ENCODE measurements around the gene WFIKKN2.
"Not testable (repeated sequence)": the region's sequence is repeated elsewhere in the genome, so short reads cannot be mapped to it uniquely, and the experiment has no call there.

WFIKKN2 gene, protein sequence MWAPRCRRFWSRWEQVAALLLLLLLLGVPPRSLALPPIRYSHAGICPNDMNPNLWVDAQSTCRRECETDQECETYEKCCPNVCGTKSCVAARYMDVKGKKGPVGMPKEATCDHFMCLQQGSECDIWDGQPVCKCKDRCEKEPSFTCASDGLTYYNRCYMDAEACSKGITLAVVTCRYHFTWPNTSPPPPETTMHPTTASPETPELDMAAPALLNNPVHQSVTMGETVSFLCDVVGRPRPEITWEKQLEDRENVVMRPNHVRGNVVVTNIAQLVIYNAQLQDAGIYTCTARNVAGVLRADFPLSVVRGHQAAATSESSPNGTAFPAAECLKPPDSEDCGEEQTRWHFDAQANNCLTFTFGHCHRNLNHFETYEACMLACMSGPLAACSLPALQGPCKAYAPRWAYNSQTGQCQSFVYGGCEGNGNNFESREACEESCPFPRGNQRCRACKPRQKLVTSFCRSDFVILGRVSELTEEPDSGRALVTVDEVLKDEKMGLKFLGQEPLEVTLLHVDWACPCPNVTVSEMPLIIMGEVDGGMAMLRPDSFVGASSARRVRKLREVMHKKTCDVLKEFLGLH

DNA sequence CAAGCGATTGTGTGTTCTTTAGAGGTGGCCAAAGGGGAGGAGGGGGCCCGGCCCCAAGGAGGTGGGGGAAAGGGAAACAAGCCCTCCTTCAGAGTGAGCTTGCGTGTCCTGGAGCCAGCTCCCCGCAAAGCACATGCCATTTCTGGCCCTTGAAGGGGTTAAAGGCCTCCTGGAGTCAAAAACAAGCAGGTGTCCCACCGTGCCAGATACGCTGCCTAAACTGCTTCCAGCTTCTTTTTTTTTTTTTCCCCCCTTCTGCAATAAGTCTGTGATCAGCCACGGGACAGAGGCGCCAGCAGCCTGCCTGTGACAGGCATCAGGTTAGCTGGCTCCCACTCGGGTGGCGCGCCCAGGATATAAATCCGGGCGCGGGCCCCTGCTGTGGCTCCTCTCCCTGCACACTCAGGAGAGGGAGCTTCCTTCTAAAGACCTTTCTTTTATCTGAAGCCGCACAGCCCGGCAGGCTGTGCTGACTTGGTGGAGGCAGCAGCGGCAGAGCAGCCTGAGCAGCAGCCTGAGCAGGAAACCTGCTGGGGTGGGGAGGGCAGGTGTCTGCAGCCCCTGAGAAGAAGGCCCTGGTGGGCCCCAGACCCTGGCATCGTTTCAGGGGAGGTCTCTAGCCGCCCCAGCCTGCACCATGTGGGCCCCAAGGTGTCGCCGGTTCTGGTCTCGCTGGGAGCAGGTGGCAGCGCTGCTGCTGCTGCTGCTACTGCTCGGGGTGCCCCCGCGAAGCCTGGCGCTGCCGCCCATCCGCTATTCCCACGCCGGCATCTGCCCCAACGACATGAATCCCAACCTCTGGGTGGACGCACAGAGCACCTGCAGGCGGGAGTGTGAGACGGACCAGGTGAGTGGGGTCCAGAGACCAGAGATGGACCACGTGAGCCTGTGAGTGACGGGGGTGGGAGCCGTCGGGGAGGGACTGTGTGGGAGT lies at the start of gene WFIKKN2:
Gene WFIKKN2, plus strand, starts transcription at position 286 of the 934 bp plus-strand sequence. Its CDS starts 352 bp downstream, at position 638.
- no peak for DNase-seq

GRCh38 chr17:50785946-50786570 lies 49.3 kb upstream of the WFIKKN2 start:
- DNase-seq, result no peak

GRCh38 chr17:50787106-50787505 lies 48.3 kb upstream of the WFIKKN2 start:
- no peak for DNase-seq

GRCh38 chr17:50790618-50791017 lies 44.8 kb upstream of the WFIKKN2 start:
- DNase-seq, result no peak

GRCh38 chr17:50792132-50792531 lies 43.3 kb upstream of the WFIKKN2 start:
- no peak for DNase-seq

DNA sequence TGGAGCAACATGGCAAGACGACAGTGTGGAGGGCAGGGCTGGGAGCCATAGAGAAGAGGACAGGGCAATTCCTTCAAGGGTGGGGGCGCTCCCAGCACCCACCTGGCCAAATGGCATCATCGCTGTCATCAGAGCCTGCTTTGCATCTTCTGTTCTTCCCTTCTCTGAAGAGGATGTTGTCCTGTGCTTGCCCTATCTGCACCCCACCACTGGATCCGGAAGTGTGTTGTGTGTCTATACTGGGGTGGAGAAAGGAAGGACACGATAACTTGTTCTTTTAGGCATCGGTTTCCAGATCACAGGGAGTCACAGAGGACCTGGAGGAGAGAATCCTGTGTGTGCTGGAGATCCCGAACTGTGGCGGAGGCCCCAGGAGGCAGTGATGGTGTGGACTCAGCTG lies 42.4 kb upstream of the WFIKKN2 start:
- DNase-seq, result no peak

- no peak for DNase-seq
These were observed 41.0 kb upstream of the WFIKKN2 start for GRCh38 chr17:50794361-50794760.

- DNase-seq, result no peak
These were observed 38.1 kb upstream of the WFIKKN2 start for GRCh38 chr17:50797135-50797810.

DNA sequence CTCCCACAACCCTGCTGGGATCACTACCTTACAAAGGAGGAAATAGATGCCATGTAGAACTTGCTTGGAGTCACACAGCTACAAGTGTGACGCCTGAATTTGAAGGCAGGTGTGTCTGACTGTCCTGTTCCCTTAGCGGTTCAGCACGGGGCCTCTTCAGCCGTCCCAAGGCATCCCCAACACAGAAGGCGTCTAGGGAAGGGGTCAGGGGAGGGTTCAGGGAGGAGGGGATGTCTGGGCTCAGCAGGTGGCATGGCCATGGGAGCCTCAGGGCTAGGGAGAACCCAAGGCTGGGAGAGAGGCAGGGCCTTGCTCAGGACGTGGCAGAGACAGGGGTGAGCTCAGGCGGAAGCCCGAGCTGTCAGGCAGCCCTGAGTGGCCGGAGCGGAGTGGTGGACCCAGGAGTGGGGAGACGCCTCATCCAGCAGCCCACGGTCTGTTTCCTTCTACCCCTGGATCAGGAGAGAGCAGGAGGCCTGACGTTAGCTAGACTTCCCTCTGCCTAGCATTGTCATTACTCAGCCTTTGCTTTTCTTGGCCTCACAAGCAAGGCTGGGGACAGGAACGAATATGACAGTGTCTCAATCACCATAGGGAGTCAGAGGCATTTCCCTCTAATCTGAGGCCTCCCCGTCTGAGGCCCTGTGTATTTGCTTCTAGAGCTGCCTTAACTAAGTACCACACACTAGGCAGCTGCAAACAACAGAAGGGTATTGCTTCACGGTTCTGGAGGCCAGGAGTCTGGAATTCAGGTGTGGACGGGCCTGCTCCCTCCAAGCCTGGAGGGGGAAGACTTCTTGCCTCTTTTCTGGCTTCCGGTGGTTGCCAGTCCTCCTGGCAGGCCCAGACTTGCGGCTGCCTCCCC lies 36.7 kb upstream of the WFIKKN2 start:
- no peak for DNase-seq

DNA sequence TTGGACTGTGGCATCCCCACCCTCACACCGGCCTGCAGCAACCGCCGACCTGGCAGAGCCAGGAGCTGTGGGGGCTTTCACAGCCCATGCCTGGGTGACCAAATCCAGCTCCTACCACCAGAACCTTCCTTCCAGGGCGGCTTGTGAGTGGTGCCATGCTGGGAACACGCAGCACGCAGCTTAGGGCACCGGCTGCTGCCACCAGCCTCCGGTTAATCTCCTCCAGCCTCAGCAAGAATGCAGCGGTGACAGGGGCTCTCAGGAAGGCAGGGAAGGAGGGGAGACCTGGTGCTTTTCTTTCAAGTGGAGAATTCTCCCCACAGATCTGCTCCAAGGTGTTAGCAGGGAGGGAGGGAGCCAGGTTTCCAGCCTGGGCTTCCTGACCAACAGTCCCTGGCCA lies 35.8 kb upstream of the WFIKKN2 start:
- DNase-seq, result no peak

DNA sequence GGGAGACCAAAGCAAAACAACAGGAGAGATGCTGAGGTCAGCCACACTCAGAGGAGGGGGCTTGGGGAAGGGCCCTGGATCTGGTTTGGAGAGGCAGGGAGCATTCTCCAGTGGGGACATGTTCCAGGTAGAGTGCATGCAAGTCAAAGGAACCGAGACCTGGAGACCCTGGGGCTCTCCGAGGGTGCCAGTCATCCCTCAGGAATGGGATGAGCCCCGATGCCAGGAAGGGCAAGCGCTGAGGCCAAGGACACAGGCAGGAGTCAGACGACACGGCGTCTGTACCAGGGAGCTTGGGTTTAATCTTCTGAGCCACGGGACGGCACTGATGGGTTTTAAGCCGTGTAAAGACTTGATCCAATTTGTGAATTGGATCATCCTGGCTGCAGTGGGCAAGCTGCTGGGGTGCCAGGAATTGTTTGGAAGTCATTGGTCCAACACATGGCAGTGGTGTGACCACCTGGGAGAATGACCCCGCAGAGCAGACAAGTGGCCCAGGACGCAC lies 35.1 kb upstream of the WFIKKN2 start:
- DNase-seq, result no peak

- no peak for DNase-seq
These were observed 32.5 kb upstream of the WFIKKN2 start for GRCh38 chr17:50802609-50803571.

DNA sequence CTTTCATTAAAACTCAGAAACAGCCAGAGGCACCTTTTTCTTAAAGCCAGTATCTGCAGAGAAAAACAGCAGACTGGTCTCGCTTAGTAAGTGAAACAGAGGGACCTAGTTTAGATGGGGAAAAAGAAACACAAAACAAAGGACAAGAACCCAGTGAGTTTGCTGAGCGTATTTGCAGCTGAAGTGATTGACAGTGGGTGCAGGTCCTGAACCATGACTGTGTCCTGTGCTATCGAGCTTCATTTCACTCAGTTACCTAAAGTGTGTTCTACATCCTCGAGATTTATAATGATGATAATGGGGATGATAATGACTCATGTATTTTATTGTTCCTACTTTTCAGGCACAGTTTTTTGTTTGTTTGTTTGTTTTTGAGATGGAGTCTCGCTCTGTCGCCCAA lies 31.7 kb upstream of the WFIKKN2 start:
- no peak for DNase-seq

GRCh38 chr17:50804749-50805475 lies 30.5 kb upstream of the WFIKKN2 start:
- not testable (repeated sequence) for DNase-seq

DNA sequence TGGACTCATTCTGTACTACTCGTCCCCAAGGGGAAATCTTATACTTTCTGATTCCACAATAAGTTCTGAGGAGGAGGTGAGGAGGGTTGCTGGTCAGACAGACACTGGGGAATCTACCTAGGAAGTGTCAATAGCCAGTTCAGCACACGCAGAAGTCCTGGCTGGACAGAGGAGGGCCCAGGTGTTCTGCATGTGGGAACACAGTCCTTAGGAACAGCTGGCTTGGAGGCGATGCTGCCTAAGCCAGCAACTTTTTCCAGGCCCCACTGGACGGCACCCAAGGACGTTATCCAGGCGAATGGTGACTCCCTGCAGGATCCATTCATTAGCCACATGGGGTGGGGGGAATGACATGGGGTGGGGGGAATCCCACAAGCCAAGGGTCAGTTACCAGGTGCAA lies 29.9 kb upstream of the WFIKKN2 start:
- DNase-seq, result no peak

DNA sequence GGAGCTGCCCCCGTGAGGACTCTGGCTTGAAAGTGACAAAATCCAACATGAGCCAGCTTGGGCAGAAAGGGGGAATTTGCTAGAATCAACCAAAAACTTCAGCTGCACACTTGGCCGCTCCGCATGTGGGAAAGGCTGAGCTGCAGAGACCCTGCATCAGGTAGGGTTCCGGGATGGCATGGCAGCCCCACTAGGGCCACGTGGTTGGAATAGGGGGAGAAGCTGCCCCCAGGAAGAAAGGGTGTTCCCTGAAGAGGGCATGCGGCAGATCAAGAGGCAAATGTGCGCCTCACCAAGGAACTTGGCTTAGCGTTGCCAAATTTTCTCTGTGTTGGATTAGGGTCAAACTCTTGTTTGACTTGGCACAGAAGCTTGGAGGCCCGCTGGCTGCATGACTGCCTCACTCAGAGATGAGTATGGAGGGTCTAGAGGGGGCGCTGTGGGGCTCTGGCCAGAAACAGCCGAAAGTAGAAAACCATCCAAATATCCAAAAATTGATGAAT lies 29.2 kb upstream of the WFIKKN2 start:
- no peak for DNase-seq

DNA sequence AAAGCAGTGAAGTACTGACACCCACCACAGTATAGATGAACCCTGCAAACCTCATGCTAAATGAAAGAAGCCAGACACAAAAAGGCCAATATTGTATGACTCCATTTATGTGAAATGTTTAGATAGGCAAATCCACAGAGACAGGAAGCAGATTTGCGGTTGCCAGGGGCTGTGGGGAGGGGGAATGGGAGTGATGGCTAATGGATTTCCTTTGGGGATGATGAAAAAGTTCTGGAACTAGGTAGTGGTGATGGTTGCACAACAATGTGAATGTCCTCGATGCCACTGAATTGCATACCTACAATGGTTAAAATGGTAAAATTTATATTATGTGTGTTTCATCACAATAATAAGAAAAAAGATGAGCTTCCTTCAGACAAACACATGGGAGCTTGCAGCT lies 28.4 kb upstream of the WFIKKN2 start:
- DNase-seq, result no peak

- DNase-seq, result no peak
These were observed 27.7 kb upstream of the WFIKKN2 start for GRCh38 chr17:50807675-50808074.

DNA sequence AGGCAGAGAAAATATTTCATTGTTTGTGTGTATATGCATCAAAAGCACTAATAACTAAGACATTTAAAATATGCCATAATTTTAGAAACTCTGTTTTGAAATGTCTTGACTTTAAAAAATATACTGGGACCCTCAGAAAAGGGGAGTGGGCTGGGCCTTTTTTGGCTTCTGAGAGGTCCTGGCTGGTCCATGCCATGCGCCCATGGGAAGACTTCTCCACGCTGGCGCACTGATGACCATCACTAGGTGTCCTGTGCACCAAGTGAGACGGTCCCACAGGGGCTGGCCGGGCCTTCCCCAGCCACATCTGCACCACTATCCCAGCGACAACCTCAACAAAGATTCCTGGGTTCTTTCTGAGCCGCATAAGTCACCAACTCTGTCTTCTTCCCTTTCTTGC lies 27.0 kb upstream of the WFIKKN2 start:
- no peak for DNase-seq

Data from CD4-positive, alpha-beta T cell treated with Interferon gamma for 1 hour (primary cell).